ENCODE data around the gene SCARF2. TPM values are rescaled to one million over a fixed set of nuclear protein-coding genes. Genes with fewer than 3 reads are reported as not detected.

SCARF2 gene
- total RNA-seq, 4 donors from 2014 or later: 2.8 to 11.3 (median 5.8) TPM

- Histone ChIP-seq H3K4me1 (no peaks in the 10 kb centered on the region), H3K27me3 (no peaks in the 10 kb centered on the region), H3K4me3 (no peak overlapping the region), H3K9me3 (no peaks in the 10 kb centered on the region), H3K27ac (no peak overlapping the region), H3K36me3 (peaks cover 43% of the 10 kb centered on the region)
- DNase-seq (ENCODE audit: low spot score in 2 of 2): no peak
- no peak for TF ChIP-seq CTCF (IDR thresholded peaks at IDR 0.05)
- no peak for TF ChIP-seq POLR2AphosphoS5 (IDR thresholded peaks at IDR 0.05)
- no peak for TF ChIP-seq EP300 (IDR thresholded peaks at IDR 0.05)
- no peak for TF ChIP-seq POLR2A (IDR thresholded peaks at IDR 0.05)
- 96% methylated on average over 8 of the region's 9 CpGs for WGBS
These were observed 34.5 kb downstream of the SCARF2 start for GRCh38 chr22:20402960-20403778.

DNA sequence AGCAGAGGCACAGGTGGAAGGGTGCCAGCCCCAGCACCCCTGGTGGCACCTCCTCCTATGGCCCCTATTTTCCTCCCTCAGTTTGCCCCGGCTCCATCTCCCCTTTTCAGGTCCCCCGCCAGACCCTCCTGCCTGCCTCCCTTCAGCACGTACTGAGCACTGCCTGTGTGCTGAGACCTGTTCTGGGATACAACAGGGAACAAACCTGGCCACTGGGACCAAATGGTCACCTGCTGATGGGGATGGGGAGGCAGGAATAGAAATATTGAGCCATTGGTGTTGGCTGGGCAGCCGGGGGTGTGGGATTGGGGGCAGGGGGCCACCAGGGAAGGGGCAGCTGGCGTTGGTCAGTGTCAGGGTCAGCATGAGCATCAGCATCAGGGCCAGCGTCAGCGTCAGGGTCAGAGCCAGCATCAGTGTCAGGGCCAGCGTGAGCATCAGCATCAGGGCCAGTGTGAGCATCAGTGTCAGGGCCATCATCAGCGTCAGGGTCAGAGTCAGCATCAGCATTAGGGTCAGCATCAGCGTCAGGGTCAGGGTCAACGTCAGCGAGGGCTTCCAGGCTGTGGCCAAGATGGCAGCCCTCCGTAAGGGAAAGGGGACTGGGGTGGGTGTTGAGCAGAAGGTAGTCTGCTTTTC is 36.1 kb downstream of the SCARF2 start:
- Histone ChIP-seq H3K27ac (no peak overlapping the region), H3K4me3 (no peak overlapping the region), H3K36me3 (peaks cover 31% of the 10 kb centered on the region), H3K4me1 (peaks cover 5% of the 10 kb centered on the region), H3K27me3 (no peaks in the 10 kb centered on the region), H3K9me3 (no peaks in the 10 kb centered on the region)
- WGBS: 92% methylated on average over 11 of the region's 13 CpGs
- DNase-seq (ENCODE audit: low spot score in 2 of 2): peak in 1 of 2 donors; percentile 68
- TF ChIP-seq EP300 (IDR thresholded peaks at IDR 0.05) (no peak), POLR2AphosphoS5 (IDR thresholded peaks at IDR 0.05) (no peak), POLR2A (IDR thresholded peaks at IDR 0.05) (no peak), CTCF (IDR thresholded peaks at IDR 0.05) (no peak)

- 94% methylated on average over 15 of the region's 15 CpGs for WGBS
- DNase-seq (ENCODE audit: low spot score in 2 of 2): peak in 1 of 2 donors; percentile 67
- no peak overlapping the region for H3K27ac ChIP-seq
- H3K4me3 ChIP-seq: no peak overlapping the region
- H3K9me3 ChIP-seq: no peaks in the 10 kb centered on the region
- H3K36me3 ChIP-seq: peaks cover 24% of the 10 kb centered on the region
- no peaks in the 10 kb centered on the region for H3K27me3 ChIP-seq
- TF ChIP-seq POLR2AphosphoS5 (IDR thresholded peaks at IDR 0.05) (no peak), EP300 (IDR thresholded peaks at IDR 0.05) (no peak), CTCF (IDR thresholded peaks at IDR 0.05) (no peak), POLR2A (IDR thresholded peaks at IDR 0.05) (no peak)
- peaks cover 11% of the 10 kb centered on the region for H3K4me1 ChIP-seq
These were observed 36.8 kb downstream of the SCARF2 start for GRCh38 chr22:20400606-20401375.

- DNase-seq (ENCODE audit: low spot score in 2 of 2): peak in 1 of 2 donors; percentile 40
- H3K27ac ChIP-seq: no peak overlapping the region
- H3K4me3 ChIP-seq: no peak overlapping the region
- TF ChIP-seq EP300 (IDR thresholded peaks at IDR 0.05): no peak
- TF ChIP-seq CTCF (IDR thresholded peaks at IDR 0.05): no peak
- TF ChIP-seq POLR2AphosphoS5 (IDR thresholded peaks at IDR 0.05): no peak
- no peak for TF ChIP-seq POLR2A (IDR thresholded peaks at IDR 0.05)
- H3K9me3 ChIP-seq: no peaks in the 10 kb centered on the region
- H3K27me3 ChIP-seq: no peaks in the 10 kb centered on the region
- peaks cover 18% of the 10 kb centered on the region for H3K4me1 ChIP-seq
- H3K36me3 ChIP-seq: peaks cover 16% of the 10 kb centered on the region
- 91% methylated on average over 4 of the region's 4 CpGs for WGBS
These were observed 37.6 kb downstream of the SCARF2 start for GRCh38 chr22:20399866-20400605.

Data from suprapubic skin (tissue), 4 donors.